A549 treated with CpdA at 1 μM for 4 hours (cell line): ENCODE results near the gene ARMC7. TPM values are rescaled to one million over a fixed set of nuclear protein-coding genes. Genes with fewer than 3 reads are reported as not detected.

ENCODE experiments used
- total RNA-seq: library from RNA; stranded (reverse); fragments of 200-300 nt; extraction: Qiagen RNA extraction; gene quantifications from 5 replicates; pipeline ENCODE4 v1.2.3, GENCODE V29; 2022; ENCODE audit warnings: low read depth

ARMC7 gene
- 17.8 to 22.6 TPM (median 18.7 TPM) in 5 replicates for total RNA-seq

GRCh38 chr17:75109407-75110233 is at the start of gene ARMC7:
Gene ARMC7 (plus strand): TSS chr17:75109969. CDS start chr17:75110289, 320 bp downstream.

GRCh38 chr17:75087558-75088453 is 22.0 kb upstream of the ARMC7 start, which contains the start of gene SLC16A5:
Gene SLC16A5 (plus strand): TSS chr17:75087954. CDS start chr17:75093637, 5,683 bp downstream.

GRCh38 chr17:75131278-75132017 is 21.7 kb downstream of the ARMC7 start, which contains the start of gene NT5C:
Gene NT5C (minus strand): TSS chr17:75131742. CDS start chr17:75131707, 35 bp downstream.

GRCh38 chr17:75154195-75155106 is 44.7 kb downstream of the ARMC7 start, which contains the start of gene JPT1:
Gene JPT1 (minus strand): TSS chr17:75154512. CDS start chr17:75154397, 115 bp downstream.

Other genes with a start within 250 kb of the ARMC7 start
- gene FDXR, start 237.0 kb upstream of the ARMC7 start, total RNA-seq, result 47.7 to 70.8 TPM (median 64.3 TPM) in 5 replicates
- gene FADS6, start 216.3 kb upstream of the ARMC7 start, total RNA-seq, result not detected in 5 replicates
- 0.02 to 0.12 TPM (median 0.08 TPM) in 4 of 5 replicates, not detected in the other for gene USH1G, start 186.7 kb upstream of the ARMC7 start, total RNA-seq
- 0.06 to 0.17 TPM (median 0.08 TPM) in 4 of 5 replicates, not detected in the other for gene OTOP2, start 185.7 kb upstream of the ARMC7 start, total RNA-seq
- not detected in 5 replicates for gene OTOP3, start 174.1 kb upstream of the ARMC7 start, total RNA-seq
- gene HID1, start 137.2 kb upstream of the ARMC7 start, total RNA-seq, result 6.6 to 8.5 TPM (median 7.2 TPM) in 5 replicates
- 33.1 to 46.8 TPM (median 45.6 TPM) in 5 replicates for gene CDR2L, start 122.3 kb upstream of the ARMC7 start, total RNA-seq
- 77.1 to 83.4 TPM (median 81.1 TPM) in 5 replicates for gene MRPL58, start 97.3 kb upstream of the ARMC7 start, total RNA-seq
- 479 to 548 TPM (median 503 TPM) in 5 replicates for gene ATP5PD, start 63.0 kb upstream of the ARMC7 start, total RNA-seq
- gene KCTD2, start 62.7 kb upstream of the ARMC7 start, total RNA-seq, result 27.8 to 28.7 TPM (median 27.9 TPM) in 5 replicates
- 20.6 to 29.3 TPM (median 26.9 TPM) in 5 replicates for gene SLC16A5, start 22.0 kb upstream of the ARMC7 start, total RNA-seq
- gene NT5C, start 21.8 kb downstream of the ARMC7 start, total RNA-seq, result 87.9 to 130 TPM (median 123 TPM) in 5 replicates
- gene JPT1, start 44.5 kb downstream of the ARMC7 start, total RNA-seq, result 746 to 889 TPM (median 834 TPM) in 5 replicates
- gene SUMO2, start 73.0 kb downstream of the ARMC7 start, total RNA-seq, result 351 to 397 TPM (median 381 TPM) in 5 replicates
- gene NUP85, start 95.7 kb downstream of the ARMC7 start, total RNA-seq, result 97.9 to 115 TPM (median 108 TPM) in 5 replicates
- 25.0 to 33.0 TPM (median 28.9 TPM) in 5 replicates for gene GGA3, start 151.6 kb downstream of the ARMC7 start, total RNA-seq
- gene MRPS7, start 151.9 kb downstream of the ARMC7 start, total RNA-seq, result 146 to 185 TPM (median 183 TPM) in 5 replicates
- 30.1 to 36.9 TPM (median 36.0 TPM) in 5 replicates for gene MIF4GD, start 161.3 kb downstream of the ARMC7 start, total RNA-seq
- gene SLC25A19, start 179.5 kb downstream of the ARMC7 start, total RNA-seq, result 17.6 to 24.7 TPM (median 22.9 TPM) in 5 replicates